Measurements from ENCODE around the gene LAMB3.

DNA sequence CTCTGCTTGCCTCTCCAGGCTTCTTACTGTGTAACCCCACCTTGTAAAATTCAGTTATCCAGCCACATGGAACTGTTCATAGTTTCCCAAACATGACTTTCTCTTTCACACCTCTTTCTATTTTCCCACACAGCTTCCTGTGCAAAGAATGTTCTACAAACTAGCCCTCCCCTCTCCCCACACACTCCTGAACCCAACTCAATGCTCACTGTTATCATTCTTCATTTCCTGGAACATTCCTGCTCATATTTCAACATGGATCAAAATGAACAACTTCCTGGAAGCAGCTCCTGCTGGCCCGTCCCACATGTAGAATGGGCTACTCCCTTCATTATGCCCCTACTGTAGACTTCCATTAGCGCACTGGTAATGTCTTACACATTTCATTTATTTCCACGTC lies 44.9 kb upstream of the LAMB3 start:
- TF ChIP-seq, protein P1, sequence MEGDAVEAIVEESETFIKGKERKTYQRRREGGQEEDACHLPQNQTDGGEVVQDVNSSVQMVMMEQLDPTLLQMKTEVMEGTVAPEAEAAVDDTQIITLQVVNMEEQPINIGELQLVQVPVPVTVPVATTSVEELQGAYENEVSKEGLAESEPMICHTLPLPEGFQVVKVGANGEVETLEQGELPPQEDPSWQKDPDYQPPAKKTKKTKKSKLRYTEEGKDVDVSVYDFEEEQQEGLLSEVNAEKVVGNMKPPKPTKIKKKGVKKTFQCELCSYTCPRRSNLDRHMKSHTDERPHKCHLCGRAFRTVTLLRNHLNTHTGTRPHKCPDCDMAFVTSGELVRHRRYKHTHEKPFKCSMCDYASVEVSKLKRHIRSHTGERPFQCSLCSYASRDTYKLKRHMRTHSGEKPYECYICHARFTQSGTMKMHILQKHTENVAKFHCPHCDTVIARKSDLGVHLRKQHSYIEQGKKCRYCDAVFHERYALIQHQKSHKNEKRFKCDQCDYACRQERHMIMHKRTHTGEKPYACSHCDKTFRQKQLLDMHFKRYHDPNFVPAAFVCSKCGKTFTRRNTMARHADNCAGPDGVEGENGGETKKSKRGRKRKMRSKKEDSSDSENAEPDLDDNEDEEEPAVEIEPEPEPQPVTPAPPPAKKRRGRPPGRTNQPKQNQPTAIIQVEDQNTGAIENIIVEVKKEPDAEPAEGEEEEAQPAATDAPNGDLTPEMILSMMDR (optimal IDR thresholded peaks at IDR 0.05 in 1 of 3, IDR thresholded peaks at IDR 0.05 in 1 of 3, conservative IDR thresholded peaks at IDR 0.05 in 1 of 3; ENCODE audit: extremely low read depth in 1 of 3, insufficient read depth in 2 of 3, low read length in 3 of 3), result no peak
- no peak for TF ChIP-seq EZH2 (IDR thresholded peaks at IDR 0.05; ENCODE audit: low read length)

All from keratinocyte (primary cell).